Ovary (tissue), 3 donors: ENCODE results near the gene UBAC1.

ENCODE experiments used
- EP300 ChIP-seq: sonication (generic); formaldehyde crosslinking; IDR thresholded peaks from one replicate; pipeline ENCODE4 v1.6.1; 2017; ENCODE audit warnings: antibody characterized with exemption
- POLR2A ChIP-seq: fragments of 450-650 bp; IDR thresholded peaks from one replicate; pipeline ENCODE4 v1.6.1; 2017; ENCODE audit warnings: antibody characterized with exemption, mild to moderate bottlenecking, moderate library complexity
- TF ChIP-seq, protein P1 (sequence below), 3 donors: fragments of 450-650 bp in 2 of 3; fragments of 200-600 bp in 1 of 3; IDR thresholded peaks; one replicate each; pipeline versions ENCODE4 v1.5.1 to v1.8.0; 2016 to 2022; ENCODE audit warnings: antibody characterized with exemption in 3 of 3, mild to moderate bottlenecking in 1 of 3
- donor health status: DM: no; HTN: no; CAD: no.

DNA sequence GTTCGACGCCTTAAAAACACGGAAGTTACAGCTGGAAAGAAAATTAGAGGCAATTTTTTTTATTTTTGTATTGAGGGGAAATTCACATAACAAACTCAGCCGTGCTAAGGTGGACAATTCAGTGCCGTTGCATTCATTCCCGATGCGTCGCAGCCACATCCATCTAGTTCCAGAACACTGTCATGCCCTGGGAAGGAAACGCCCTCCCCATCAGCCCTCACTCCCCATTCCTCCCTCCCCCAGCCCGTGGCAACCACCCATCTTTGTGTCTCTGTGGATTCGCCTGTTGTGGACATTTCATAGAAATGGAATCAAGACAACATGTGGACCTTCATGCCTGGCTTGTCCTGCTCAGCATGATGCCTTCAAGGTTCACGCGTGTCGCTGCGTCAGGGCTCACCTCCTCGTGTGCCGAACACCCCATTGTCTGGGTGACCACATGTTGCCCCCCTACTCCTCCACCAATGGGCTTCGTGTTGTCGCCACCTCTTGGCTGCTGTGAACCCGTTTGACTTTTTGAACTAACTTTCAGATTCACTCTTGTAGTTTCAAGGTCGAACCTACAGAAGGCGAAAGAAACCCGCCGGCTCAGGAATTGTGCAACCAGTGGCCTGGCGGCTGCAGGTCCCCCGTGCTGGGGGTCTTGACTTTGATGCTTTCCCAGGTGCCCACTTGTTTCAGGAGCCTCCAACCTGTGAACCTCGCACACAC lies 36.4 kb downstream of the UBAC1 start:
- TF ChIP-seq EP300 (no peak), POLR2A (no peak)
- TF ChIP-seq, protein P1, sequence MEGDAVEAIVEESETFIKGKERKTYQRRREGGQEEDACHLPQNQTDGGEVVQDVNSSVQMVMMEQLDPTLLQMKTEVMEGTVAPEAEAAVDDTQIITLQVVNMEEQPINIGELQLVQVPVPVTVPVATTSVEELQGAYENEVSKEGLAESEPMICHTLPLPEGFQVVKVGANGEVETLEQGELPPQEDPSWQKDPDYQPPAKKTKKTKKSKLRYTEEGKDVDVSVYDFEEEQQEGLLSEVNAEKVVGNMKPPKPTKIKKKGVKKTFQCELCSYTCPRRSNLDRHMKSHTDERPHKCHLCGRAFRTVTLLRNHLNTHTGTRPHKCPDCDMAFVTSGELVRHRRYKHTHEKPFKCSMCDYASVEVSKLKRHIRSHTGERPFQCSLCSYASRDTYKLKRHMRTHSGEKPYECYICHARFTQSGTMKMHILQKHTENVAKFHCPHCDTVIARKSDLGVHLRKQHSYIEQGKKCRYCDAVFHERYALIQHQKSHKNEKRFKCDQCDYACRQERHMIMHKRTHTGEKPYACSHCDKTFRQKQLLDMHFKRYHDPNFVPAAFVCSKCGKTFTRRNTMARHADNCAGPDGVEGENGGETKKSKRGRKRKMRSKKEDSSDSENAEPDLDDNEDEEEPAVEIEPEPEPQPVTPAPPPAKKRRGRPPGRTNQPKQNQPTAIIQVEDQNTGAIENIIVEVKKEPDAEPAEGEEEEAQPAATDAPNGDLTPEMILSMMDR (IDR thresholded peaks at IDR 0.05) = no peak
